ENCODE results near the gene SLC9B2. TPM values are rescaled to one million over a fixed set of nuclear protein-coding genes. Genes with fewer than 3 reads are reported as not detected.

Gene SLC9B2
- total and polyA plus RNA-seq, 2 experiments from 2014 or later = 4.4 to 13.0 TPM

GRCh38 chr4:103075435-103075893 lies 1.1 kb downstream of the SLC9B2 start:
- H3K9me2 ChIP-seq (ENCODE audit: insufficient read depth) = no peaks in the 10 kb centered on the region
- H3K27me3 ChIP-seq (ENCODE audit: insufficient read depth) = peaks cover 39% of the 10 kb centered on the region
- Mint-ChIP-seq H3K9me3 (no peaks in the 10 kb centered on the region), H3K4me1 (peaks cover 13% of the 10 kb centered on the region), H3K27ac (no peak overlapping the region), H3K36me3 (ENCODE audit: low read depth) (no peaks in the 10 kb centered on the region; the same call in 2 of the 3 replicates), H3K4me3 (peak overlapping the region; percentile 73), H3K27me3 (ENCODE audit: insufficient read depth, low read depth, poor library complexity) (peaks cover 13% of the 10 kb centered on the region)
- H3K79me2 ChIP-seq (replicated peaks; ENCODE audit: insufficient read depth) = no peaks in the 10 kb centered on the region
- H2AFZ ChIP-seq = peak overlapping the region; percentile 96
- H3K36me3 ChIP-seq (ENCODE audit: insufficient read depth) = no peaks in the 10 kb centered on the region
- H3F3A ChIP-seq (replicated peaks; ENCODE audit: low read depth) = no peaks in the 10 kb centered on the region
- H3K27ac ChIP-seq (ENCODE audit: low read depth) = no peak overlapping the region
- H3K4me3 ChIP-seq = peak overlapping the region; percentile 59
- ATAC-seq (no peak), DNase-seq (ENCODE audit: low spot score) (no peak)
- peaks cover 4% of the 10 kb centered on the region; the same call in 1 of the 2 replicates for H3K4me1 ChIP-seq (ENCODE audit: insufficient read depth)
- peak overlapping the region; percentile 78 for H3K4me2 ChIP-seq
- H4K20me1 ChIP-seq (replicated peaks; ENCODE audit: insufficient read depth) = no peaks in the 10 kb centered on the region
- TF ChIP-seq ETS1 (IDR thresholded peaks at IDR 0.05) (no peak), POLR2AphosphoS5 (IDR thresholded peaks at IDR 0.05; ENCODE audit: low read depth) (no peak), REST (IDR thresholded peaks at IDR 0.05; ENCODE audit: unreplicated experiment) (no peak), EZH2 (IDR thresholded peaks at IDR 0.05; ENCODE audit: low read depth, unreplicated experiment) (no peak), NANOG (IDR thresholded peaks at IDR 0.05; ENCODE audit: borderline replicate concordance) (no peak), CTCF (conservative IDR thresholded peaks at IDR 0.05; ENCODE audit: low read depth in 2 of 2) (no peak), ZNF114 (CRISPR knock-in tag; IDR thresholded peaks at IDR 0.05) (no peak), JUNB (IDR thresholded peaks at IDR 0.05; ENCODE audit: unreplicated experiment) (no peak), CREB1 (CRISPR knock-in tag; IDR thresholded peaks at IDR 0.05; ENCODE audit: low read depth) (no peak), ZNF331 (CRISPR knock-in tag; IDR thresholded peaks at IDR 0.05; ENCODE audit: low read depth) (no peak), EZH2phosphoT487 (IDR thresholded peaks at IDR 0.05; ENCODE audit: unreplicated experiment) (no peak)
